H1 (cell line): Measurements from ENCODE around the gene LRG1. TPM values are rescaled to one million over a fixed set of nuclear protein-coding genes. Genes with fewer than 3 reads are reported as not detected.
A peak's percentile ranks its signal among the peaks of the same experiment; 100 is the strongest.

Experiments used
- CTCF ChIA-PET: fragments of 300-600 bp; sonication (Branson Sonifier 250); formaldehyde crosslinking; loops from one replicate; lab custom pipeline; 2021; ENCODE audit not compliant: partially characterized antibody; lab: Charles Lee
- POLR2A ChIA-PET: fragments of 300-600 bp; sonication (Branson Sonifier 250); formaldehyde crosslinking; loops from one replicate; lab custom pipeline; 2021; ENCODE audit warnings: inconsistent platforms; ENCODE audit not compliant: partially characterized antibody; lab: Charles Lee
- DNase-seq, 2 experiments: peaks; one replicate each; pipeline versions ENCODE4 v3.0.0 to v3.0.0-alpha.2; 2010 to 2022; ENCODE audit warnings: low spot score in 2 of 2, low read depth in 1 of 2, mixed read lengths in 1 of 2
- FAIRE-seq: peaks from 2 replicates; lab custom pipeline; 2011; peaks lifted over from hg19 to GRCh38; lab: Jason Lieb, UNC
- H2AFZ ChIP-seq: 2 replicates; pipeline ENCODE4 v1.8.1; 2012; ENCODE audit warnings: low read length, inconsistent platforms
- H2AK5ac ChIP-seq: 2 replicates; pipeline ENCODE4 v1.6.1; 2013; ENCODE audit warnings: low read depth, low read length
- H2BK120ac ChIP-seq: replicated peaks from 2 replicates; pipeline ENCODE3; 2013; ENCODE audit warnings: low read depth, low read length, inconsistent platforms
- H2BK12ac ChIP-seq: 2 replicates; pipeline ENCODE4 v1.6.1; 2013; ENCODE audit warnings: low read depth, low read length
- H2BK15ac ChIP-seq: 2 replicates; pipeline ENCODE4 v1.6.1; 2013; ENCODE audit warnings: low read length
- H2BK20ac ChIP-seq: 2 replicates; pipeline ENCODE4 v1.6.1; 2013; ENCODE audit warnings: low read length
- H2BK5ac ChIP-seq: 2 replicates; pipeline ENCODE4 v1.6.1; 2013; ENCODE audit warnings: low read depth, low read length
- H3K14ac ChIP-seq: 2 replicates; pipeline ENCODE4 v1.6.1; 2013; ENCODE audit warnings: inconsistent platforms; ENCODE audit not compliant: insufficient read length
- H3K18ac ChIP-seq: 2 replicates; pipeline ENCODE4 v1.6.1; 2013; ENCODE audit warnings: low read length; ENCODE audit errors: extremely low read depth
- H3K23ac ChIP-seq: 2 replicates; pipeline ENCODE4 v1.6.1; 2013; ENCODE audit warnings: inconsistent platforms; ENCODE audit not compliant: insufficient read length
- H3K23me2 ChIP-seq: 2 replicates; pipeline ENCODE4 v1.6.1; 2013; ENCODE audit warnings: low read depth, low read length
- H3K27ac ChIP-seq: 2 replicates; pipeline ENCODE4 v1.6.1; 2011; ENCODE audit warnings: low read depth, low read length, inconsistent platforms
- H3K27me3 ChIP-seq, 4 experiments: replicated peaks in 1 of 4; 1 replicate in 1 of 4; 2 replicates in 3 of 4; pipeline versions ENCODE4 v1.6.1 to v1.8.1; 2011 to 2013; ENCODE audit warnings: low read length in 3 of 4, mild to moderate bottlenecking in 3 of 4, inconsistent platforms in 2 of 4, mixed read lengths in 2 of 4, moderate library complexity in 1 of 4; ENCODE audit not compliant: control insufficient read depth in 3 of 4, insufficient read depth in 3 of 4; ENCODE audit errors: extremely low read depth in 1 of 4
- H3K36me3 ChIP-seq, 4 experiments: 2 replicates each; pipeline versions ENCODE4 v1.6.1 to v1.8.1; 2011 to 2013; ENCODE audit warnings: mild to moderate bottlenecking in 4 of 4, low read length in 3 of 4, moderate library complexity in 2 of 4, control low read depth in 1 of 4, inconsistent platforms in 1 of 4; ENCODE audit not compliant: insufficient read depth in 4 of 4, control insufficient read depth in 2 of 4
- H3K4ac ChIP-seq: replicated peaks from 2 replicates; pipeline ENCODE3; 2013; ENCODE audit warnings: low read length, low read depth, mixed read lengths, inconsistent platforms; ENCODE audit not compliant: insufficient read length
- H3K4me1 ChIP-seq, 4 experiments: replicated peaks in 1 of 4; 1 replicate in 1 of 4; 2 replicates in 3 of 4; pipeline versions ENCODE4 v1.6.1 to v1.8.1; 2011 to 2013; ENCODE audit warnings: low read length in 3 of 4, inconsistent platforms in 2 of 4, mixed read lengths in 1 of 4; ENCODE audit not compliant: insufficient read depth in 4 of 4, control insufficient read depth in 3 of 4
- H3K4me2 ChIP-seq, 2 experiments: 2 replicates each; pipeline versions ENCODE4 v1.6.1 to v1.8.1; 2011 to 2013; ENCODE audit warnings: low read depth in 2 of 2, low read length in 2 of 2, control low read depth in 1 of 2, inconsistent platforms in 1 of 2, mild to moderate bottlenecking in 1 of 2; ENCODE audit not compliant: insufficient read depth in 1 of 2
- H3K4me3 ChIP-seq, 4 experiments: fragments of 200-600, 300-600 bp in 1 of 4; sonication (generic), shearing (Covaris generic), sonication (Bioruptor Twin) in 1 of 4; 2 replicates each; pipeline versions ENCODE4 v1.5.1 to v1.8.1; 2011 to 2016; ENCODE audit warnings: low read length in 4 of 4, low read depth in 3 of 4, control low read depth in 2 of 4, inconsistent platforms in 2 of 4, mild to moderate bottlenecking in 2 of 4, mixed read lengths in 1 of 4, moderate library complexity in 1 of 4; ENCODE audit not compliant: insufficient read depth in 2 of 4; ENCODE audit errors: extremely low read depth in 1 of 4
- H3K56ac ChIP-seq: replicated peaks from 2 replicates; pipeline ENCODE3; 2013; ENCODE audit warnings: low read depth, mild to moderate bottlenecking, mixed read lengths, low read length, inconsistent platforms; ENCODE audit not compliant: insufficient read length
- H3K79me1 ChIP-seq: 2 replicates; pipeline ENCODE4 v1.6.1; 2013; ENCODE audit warnings: low read depth, low read length, control low read depth
- H3K79me2 ChIP-seq, 2 experiments: 2 replicates each; pipeline versions ENCODE4 v1.6.1 to v1.8.1; 2012 to 2013; ENCODE audit warnings: low read length in 2 of 2, mild to moderate bottlenecking in 2 of 2, inconsistent platforms in 1 of 2; ENCODE audit not compliant: insufficient read depth in 2 of 2, control insufficient read depth in 1 of 2
- H3K9ac ChIP-seq, 4 experiments: replicated peaks in 1 of 4; 1 replicate in 1 of 4; 2 replicates in 3 of 4; pipeline versions ENCODE4 v1.6.1 to v1.8.1; 2011 to 2013; ENCODE audit warnings: low read depth in 3 of 4, low read length in 3 of 4, control low read depth in 2 of 4, mild to moderate bottlenecking in 2 of 4, moderate library complexity in 2 of 4, inconsistent platforms in 1 of 4; ENCODE audit errors: extremely low read depth in 1 of 4
- H3K9me3 ChIP-seq, 2 experiments: 2 replicates each; pipeline versions ENCODE4 v1.6.1 to v1.8.1; 2012 to 2013; ENCODE audit warnings: mild to moderate bottlenecking in 2 of 2, moderate library complexity in 2 of 2, control low read depth in 1 of 2, inconsistent platforms in 1 of 2, low read depth in 1 of 2, low read length in 1 of 2, mixed read lengths in 1 of 2; ENCODE audit not compliant: insufficient read depth in 2 of 2
- H4K20me1 ChIP-seq, 2 experiments: replicated peaks in 1 of 2; 2 replicates each; pipeline versions ENCODE3 to v1.8.1; 2011 to 2013; ENCODE audit warnings: inconsistent platforms in 2 of 2, low read length in 2 of 2, mild to moderate bottlenecking in 1 of 2; ENCODE audit not compliant: insufficient read depth in 2 of 2, control insufficient read depth in 1 of 2
- H4K5ac ChIP-seq: 2 replicates; pipeline ENCODE4 v1.6.1; 2013; ENCODE audit warnings: low read length, low read depth, mixed read lengths, inconsistent platforms; ENCODE audit not compliant: insufficient read length
- H4K8ac ChIP-seq: 2 replicates; pipeline ENCODE4 v1.8.0; 2013; ENCODE audit warnings: mild to moderate bottlenecking, moderate library complexity, low read length, inconsistent platforms; ENCODE audit not compliant: insufficient read depth; ENCODE audit errors: extremely low read depth
- H4K91ac ChIP-seq: replicated peaks from 2 replicates; pipeline ENCODE3; 2013; ENCODE audit warnings: low read length, mixed read lengths, inconsistent platforms; ENCODE audit not compliant: insufficient read length
- CHD1 ChIP-seq: IDR thresholded peaks from 2 replicates; pipeline ENCODE4 v1.6.1; 2012; ENCODE audit warnings: low read depth, low read length, improper control_type of control experiment
- EGR1 ChIP-seq: IDR thresholded peaks from 2 replicates; pipeline ENCODE4 v1.6.1; 2011; ENCODE audit warnings: low read depth, low read length, borderline replicate concordance
- SIX5 ChIP-seq: IDR thresholded peaks from 2 replicates; pipeline ENCODE4 v1.6.1; 2011; ENCODE audit warnings: mild to moderate bottlenecking, low read depth, low read length
- WGBS, 2 experiments: shearing (Covaris generic) in 1 of 2; methylation state at CpG; one replicate each; pipeline versions ENCODE4 v1.1.6 to v1.1.7; 2013 to 2015; ENCODE audit warnings: low lambda C conversion rate in 2 of 2, mixed read lengths in 2 of 2, inconsistent platforms in 1 of 2, low coverage in 1 of 2, missing lambda C conversion rate in 1 of 2; ENCODE audit not compliant: insufficient replicate concordance in 2 of 2, insufficient coverage in 1 of 2, insufficient read length in 1 of 2; ENCODE audit errors: extremely low coverage in 1 of 2, missing lambda C conversion rate in 1 of 2; 5-methylcytosine and 5-hydroxymethylcytosine counted together
- polyA plus RNA-seq, 7 experiments: library from polyadenylated mRNA; depleted of rRNA in 3 of 7; stranded (reverse) in 5 of 7; unstranded in 2 of 7; fragments of >200 nt in 5 of 7; fragments of 200-250 nt in 2 of 7; gene quantifications; 1 replicate in 5 of 7; 2 replicates in 1 of 7; 4 replicates in 1 of 7; pipeline versions ENCODE4 v1.2.1 to v1.2.3, GENCODE V29; 2011 to 2013; ENCODE audit warnings: missing spikeins in 2 of 7, mixed read lengths in 2 of 7
- total RNA-seq: library from RNA; stranded (reverse); fragmentation: NEBNext Ultra II Directional; extraction: Animal tissue kit (Norgen Biotek cat#: 25700); gene quantifications from 2 replicates; pipeline ENCODE4 v1.2.1, GENCODE V29; 2021

Gene LRG1
- total and polyA plus RNA-seq, 2 of the 8 experiments (the other 6 are each of a cell fraction or from before 2014, with no cell fraction given) = 0.48 to 0.79 TPM

- Histone ChIP-seq H3K79me2 (no peaks in the 10 kb centered on the region), H3K4me3 (no peak overlapping the region), H2BK15ac (no peak overlapping the region), H2AFZ (no peak overlapping the region), H3K23me2 (peaks cover 10% of the 10 kb centered on the region; the same call in 1 of the 2 replicates), H3K18ac (no peak overlapping the region; the same call in 1 of the 2 replicates), H3K4me1 (peaks cover 0 to 7% (median 3%) of the 10 kb centered on the region in 4 experiments; a peak in 4 of 7 replicates), H3K27me3 (no peaks in the 10 kb centered on the region), H3K56ac (no peak overlapping the region), H2BK5ac (peak overlapping the region; percentile 83), H4K5ac (no peak overlapping the region), H3K23ac (no peak overlapping the region), H2BK120ac (no peak overlapping the region), H3K79me1 (peaks cover 2% of the 10 kb centered on the region; the same call in 1 of the 2 replicates), H3K36me3 (peaks cover 9 to 35% (median 26%) of the 10 kb centered on the region in 4 experiments; a peak in 6 of 8 replicates), H4K20me1 (peaks cover 18 to 34% of the 10 kb centered on the region in 2 experiments), H3K27ac (no peak overlapping the region), H4K91ac (no peak overlapping the region), H2AK5ac (0 out of 2 replicates have a peak overlapping the region, but pooled peaks have one; percentile 5), H4K8ac (0 out of 2 replicates have a peak overlapping the region, but pooled peaks have one; percentile 57), H3K9ac (no peak overlapping the region), H3K4ac (no peak overlapping the region), H3K14ac (no peak overlapping the region), H2BK20ac (no peak overlapping the region), H2BK12ac (0 out of 2 replicates have a peak overlapping the region, but pooled peaks have one; percentile 19), H3K4me2 (peak overlapping the region in 1 of 2 experiments; percentile 29; a peak in 2 of 4 replicates), H3K9me3 (no peaks in the 10 kb centered on the region)
- ChIA-PET CTCF (interaction anchor here (0.8 to 3.7 kb wide), 8 partner anchors 11 to 95 kb away, joined by 3 to 14 read pairs (median 6); partner anchors contain the start of gene PLIN5), POLR2A (no interaction called here)
- WGBS, 2 experiments = 88% methylated on average over 31 of the region's 43 CpGs; no CpG with 5 or more reads in 1 of the 2 experiments
- DNase-seq (peak in 1 of 2 experiments; percentile 79), FAIRE-seq (no peak)
- TF ChIP-seq SIX5 (no peak), EGR1 (peak; percentile 31; the same call in 1 of the 2 replicates), CHD1 (no peak)
These were observed 16.1 kb upstream of the LRG1 start for GRCh38 chr19:4555657-4556561.
